SKM-1 treated with dmso at 0.1 percent for 144 hours (cell line): ENCODE measurements around the gene SPATA3.
"Not testable (repeated sequence)": the region's sequence is repeated elsewhere in the genome, so short reads cannot be mapped to it uniquely, and the experiment has no call there.

Source experiments
- DNase-seq: peaks from one replicate; lab custom pipeline; 2025; ENCODE audit not compliant: unreplicated experiment; lab: John Stamatoyannopoulos, UW

SPATA3 gene

GRCh38 chr2:231018184-231018583, 22.3 kb downstream of the SPATA3 start:
- DNase-seq, result no peak

- not testable (repeated sequence) for DNase-seq
Observed at GRCh38 chr2:231025059-231025458, 29.1 kb downstream of the SPATA3 start.

GRCh38 chr2:231028889-231029288, 33.0 kb downstream of the SPATA3 start:
- DNase-seq, result no peak

- DNase-seq, result no peak
Observed at GRCh38 chr2:231029563-231029962, 33.6 kb downstream of the SPATA3 start.

- DNase-seq, result no peak
Observed at GRCh38 chr2:231030725-231031124, 34.8 kb downstream of the SPATA3 start.

GRCh38 chr2:231032575-231033140, 36.7 kb downstream of the SPATA3 start:
- no peak for DNase-seq

GRCh38 chr2:231033147-231034132, 37.5 kb downstream of the SPATA3 start:
- DNase-seq, result no peak

- no peak for DNase-seq
Observed at GRCh38 chr2:231034291-231034882, 38.5 kb downstream of the SPATA3 start.

- DNase-seq, result no peak
Observed at GRCh38 chr2:231036131-231036530, 40.2 kb downstream of the SPATA3 start.

GRCh38 chr2:231036578-231037106, 40.7 kb downstream of the SPATA3 start:
- DNase-seq, result no peak

- DNase-seq, result no peak
Observed at GRCh38 chr2:231037202-231037730, 41.3 kb downstream of the SPATA3 start, which contains the start of gene C2orf72. TSS of gene C2orf72 (plus strand) at chr2:231037523. CDS start at chr2:231037566, 43 bp downstream.

- DNase-seq, result no peak
Observed at GRCh38 chr2:231037731-231038482, 42.0 kb downstream of the SPATA3 start.

- no peak for DNase-seq
Observed at GRCh38 chr2:231038483-231039293, 42.8 kb downstream of the SPATA3 start.

GRCh38 chr2:231039294-231039664, 43.4 kb downstream of the SPATA3 start:
- DNase-seq, result no peak

GRCh38 chr2:231039821-231040364, 44.0 kb downstream of the SPATA3 start:
- no peak for DNase-seq

GRCh38 chr2:231041061-231041689, 45.3 kb downstream of the SPATA3 start:
- DNase-seq, result no peak

- no peak for DNase-seq
Observed at GRCh38 chr2:231043796-231044195, 47.9 kb downstream of the SPATA3 start.

- no peak for DNase-seq
Observed at GRCh38 chr2:231046916-231047273, 51.0 kb downstream of the SPATA3 start.

GRCh38 chr2:231047274-231047922, 51.5 kb downstream of the SPATA3 start:
- no peak for DNase-seq
